HCEC 1CT (cell line): ENCODE results near the gene SCAF1.
A peak's percentile ranks its signal among the peaks of the same experiment; 100 is the strongest.
"Not testable (repeated sequence)": the region's sequence is repeated elsewhere in the genome, so short reads cannot be mapped to it uniquely, and the experiment has no call there.

Experiments used
- DNase-seq: peaks from one replicate; pipeline ENCODE4 v3.0.0-alpha.2; 2017

Gene SCAF1

GRCh38 chr19:49616945-49617344 lies 25.1 kb upstream of the SCAF1 start:
- no peak for DNase-seq

- DNase-seq = not testable (repeated sequence)
These were observed 24.1 kb upstream of the SCAF1 start for GRCh38 chr19:49617860-49618259.

- no peak for DNase-seq
These were observed 16.8 kb upstream of the SCAF1 start for GRCh38 chr19:49624967-49625910.

- no peak for DNase-seq
These were observed 15.8 kb upstream of the SCAF1 start for GRCh38 chr19:49626226-49626625.

- DNase-seq = no peak
These were observed 12.3 kb upstream of the SCAF1 start for GRCh38 chr19:49629659-49630058.

GRCh38 chr19:49631014-49631588 lies 10.9 kb upstream of the SCAF1 start:
- DNase-seq = no peak

- no peak for DNase-seq
These were observed 10.3 kb upstream of the SCAF1 start for GRCh38 chr19:49631610-49632192.

- DNase-seq = no peak
These were observed 9.4 kb upstream of the SCAF1 start for GRCh38 chr19:49632576-49632975.

- DNase-seq = not testable (repeated sequence)
These were observed 8.7 kb upstream of the SCAF1 start for GRCh38 chr19:49633273-49633672.

GRCh38 chr19:49635530-49636232 lies 6.3 kb upstream of the SCAF1 start:
- peak; percentile 10 for DNase-seq

- no peak for DNase-seq
These were observed 5.6 kb upstream of the SCAF1 start for GRCh38 chr19:49636233-49636932.

GRCh38 chr19:49637821-49638738 lies 3.9 kb upstream of the SCAF1 start:
- peak; percentile 78 for DNase-seq

- no peak for DNase-seq
These were observed 2.5 kb upstream of the SCAF1 start for GRCh38 chr19:49639401-49640112.

- peak; percentile 100 for DNase-seq
These were observed 1.7 kb upstream of the SCAF1 start, which contains the start of gene RRAS for GRCh38 chr19:49640113-49640898. Gene RRAS (minus strand): TSS chr19:49640143. CDS start chr19:49640098, 45 bp downstream.

- peak; percentile 12 for DNase-seq
These were observed 555 bp downstream of the SCAF1 start for GRCh38 chr19:49642492-49643035.

GRCh38 chr19:49643466-49643865 lies 1.5 kb downstream of the SCAF1 start:
- no peak for DNase-seq

GRCh38 chr19:49645592-49645991 lies 3.6 kb downstream of the SCAF1 start:
- no peak for DNase-seq

GRCh38 chr19:49645995-49646394 lies 4.0 kb downstream of the SCAF1 start:
- no peak for DNase-seq

- no peak for DNase-seq
These were observed 4.6 kb downstream of the SCAF1 start for GRCh38 chr19:49646586-49646985.
